ENCODE data around the gene ROBO4. TPM values are rescaled to one million over a fixed set of nuclear protein-coding genes. Genes with fewer than 3 reads are reported as not detected.

The ROBO4 gene
- total and polyA plus RNA-seq, 2 of the 13 experiments (the other 11 are each of a cell fraction or from before 2014, with no cell fraction given): 0.07 to 1.1 TPM

- TF ChIP-seq ZNF292 (CRISPR knock-in tag; IDR thresholded peaks at IDR 0.05; ENCODE audit: borderline replicate concordance, low read depth): peak; percentile 47; the same call in 1 of the 2 replicates
- TF ChIP-seq ISL2 (CRISPR knock-in tag; IDR thresholded peaks at IDR 0.05): peak; percentile 63; the same call in 1 of the 2 replicates
- TF ChIP-seq ZNF605 (CRISPR knock-in tag; IDR thresholded peaks at IDR 0.05): 0 out of 2 replicates have a peak, but pooled peaks have one; percentile 18
- TF ChIP-seq ZBTB43 (CRISPR knock-in tag; conservative IDR thresholded peaks at IDR 0.05): peak; percentile 65; the same call in 1 of the 2 replicates
- no peak for TF ChIP-seq ZNF703 (CRISPR knock-in tag; IDR thresholded peaks at IDR 0.05; ENCODE audit: borderline replicate concordance)
- no peak for TF ChIP-seq RFX3 (CRISPR knock-in tag; IDR thresholded peaks at IDR 0.05)
- TF ChIP-seq HDAC2 (CRISPR knock-in tag; IDR thresholded peaks at IDR 0.05): 0 out of 2 replicates have a peak, but pooled peaks have one; percentile 5
- peak; percentile 57; the same call in 1 of the 2 replicates for TF ChIP-seq PITX1 (CRISPR knock-in tag; IDR thresholded peaks at IDR 0.05)
- TF ChIP-seq ZNF530 (CRISPR knock-in tag; IDR thresholded peaks at IDR 0.05; ENCODE audit: low read depth): no peak
- 0 out of 2 replicates have a peak, but pooled peaks have one; percentile 36 for TF ChIP-seq SKIL (CRISPR knock-in tag; IDR thresholded peaks at IDR 0.05; ENCODE audit: borderline replicate concordance)
- TF ChIP-seq ATF4 (CRISPR knock-in tag; IDR thresholded peaks at IDR 0.05): 0 out of 4 replicates have a peak, but pooled peaks of 1 of the 2 experiments have one; percentile 40
- no peak for TF ChIP-seq ZNF383 (CRISPR knock-in tag; IDR thresholded peaks at IDR 0.05; ENCODE audit: borderline replicate concordance)
- peak; percentile 79; the same call in 1 of the 2 replicates for TF ChIP-seq REPIN1 (CRISPR knock-in tag; IDR thresholded peaks at IDR 0.05; ENCODE audit: borderline replicate concordance, low read depth)
- peak; percentile 77 for TF ChIP-seq HOXA3 (CRISPR knock-in tag; IDR thresholded peaks at IDR 0.05)
- TF ChIP-seq ZHX1 (CRISPR knock-in tag; IDR thresholded peaks at IDR 0.05; ENCODE audit: low read depth): peak; percentile 71; the same call in 1 of the 2 replicates
- TF ChIP-seq ZNF589 (CRISPR knock-in tag; conservative IDR thresholded peaks at IDR 0.05): no peak
- TF ChIP-seq ZNF446 (CRISPR knock-in tag; IDR thresholded peaks at IDR 0.05): 0 out of 2 replicates have a peak, but pooled peaks have one; percentile 45
- peak; percentile 41 for TF ChIP-seq YY1 (IDR thresholded peaks at IDR 0.05; ENCODE audit: insufficient read depth, insufficient replicate concordance, low read depth, low read length)
- TF ChIP-seq FOXA3 (CRISPR knock-in tag; IDR thresholded peaks at IDR 0.05): peak; percentile 23; the same call in 1 of the 2 replicates
- 0 out of 2 replicates have a peak, but pooled peaks have one; percentile 60 for TF ChIP-seq ZNF317 (CRISPR knock-in tag; IDR thresholded peaks at IDR 0.05)
- no peak for TF ChIP-seq TGIF2 (CRISPR knock-in tag; IDR thresholded peaks at IDR 0.05)
Observed at GRCh38 chr11:124875943-124876817, 21.5 kb downstream of the ROBO4 start (continued).

Measured in HepG2 (cell line).